ENCODE results near the gene CACNA2D1.
A peak's percentile ranks its signal among the peaks of the same experiment; 100 is the strongest.

The CACNA2D1 gene

GRCh38 chr7:82270870-82271269 is 172.7 kb downstream of the CACNA2D1 start:
- DNase-seq, result no peak

- DNase-seq, result no peak
Observed at GRCh38 chr7:82268632-82269031, 174.9 kb downstream of the CACNA2D1 start.

- DNase-seq, result no peak
Observed at GRCh38 chr7:82266081-82266480, 177.5 kb downstream of the CACNA2D1 start.

GRCh38 chr7:82264783-82265305 is 178.7 kb downstream of the CACNA2D1 start:
- DNase-seq, result peak; percentile 42

GRCh38 chr7:82263920-82264782 is 179.4 kb downstream of the CACNA2D1 start:
- peak; percentile 79 for DNase-seq

- DNase-seq, result no peak
Observed at GRCh38 chr7:82258181-82258580, 185.4 kb downstream of the CACNA2D1 start.

- peak; percentile 72 for DNase-seq
Observed at GRCh38 chr7:82257118-82257695, 186.4 kb downstream of the CACNA2D1 start.

- no peak for DNase-seq
Observed at GRCh38 chr7:82255706-82256105, 187.9 kb downstream of the CACNA2D1 start.

- DNase-seq, result no peak
Observed at GRCh38 chr7:82250598-82250997, 193.0 kb downstream of the CACNA2D1 start.

GRCh38 chr7:82249979-82250378 is 193.6 kb downstream of the CACNA2D1 start:
- DNase-seq, result no peak

GRCh38 chr7:82247814-82248433 is 195.7 kb downstream of the CACNA2D1 start:
- DNase-seq, result no peak

GRCh38 chr7:82244947-82245517 is 198.5 kb downstream of the CACNA2D1 start:
- DNase-seq, result no peak

- no peak for DNase-seq
Observed at GRCh38 chr7:82241356-82241755, 202.2 kb downstream of the CACNA2D1 start.

GRCh38 chr7:82235713-82236112 is 207.9 kb downstream of the CACNA2D1 start:
- DNase-seq, result no peak

- DNase-seq, result peak; percentile 69
Observed at GRCh38 chr7:82234457-82235049, 209.0 kb downstream of the CACNA2D1 start.

GRCh38 chr7:82230811-82231581 is 212.6 kb downstream of the CACNA2D1 start:
- no peak for DNase-seq

GRCh38 chr7:82229164-82229563 is 214.4 kb downstream of the CACNA2D1 start:
- DNase-seq, result no peak

- no peak for DNase-seq
Observed at GRCh38 chr7:82226191-82226590, 217.4 kb downstream of the CACNA2D1 start.

- no peak for DNase-seq
Observed at GRCh38 chr7:82224529-82224928, 219.0 kb downstream of the CACNA2D1 start.

GRCh38 chr7:82223580-82223979 is 220.0 kb downstream of the CACNA2D1 start:
- no peak for DNase-seq

- no peak for DNase-seq
Observed at GRCh38 chr7:82221152-82221674, 222.4 kb downstream of the CACNA2D1 start.

GRCh38 chr7:82212466-82212865 is 231.1 kb downstream of the CACNA2D1 start:
- DNase-seq, result no peak

All from COR-L47 (cell line).